IgD-negative memory B cell (primary cell): ENCODE data around the gene SYNJ2BP. TPM values are rescaled to one million over a fixed set of nuclear protein-coding genes. Genes with fewer than 3 reads are reported as not detected.
"Not testable (repeated sequence)": the region's sequence is repeated elsewhere in the genome, so short reads cannot be mapped to it uniquely, and the experiment has no call there.

Experiments
- H3K27ac Mint-ChIP-seq, 3 donors: one replicate each; pipeline ENCODE4 v1.8.0; 2020 to 2022; ENCODE audit warnings: mild to moderate bottlenecking in 3 of 3, mixed read lengths in 3 of 3, moderate library complexity in 1 of 3
- H3K27me3 Mint-ChIP-seq: one replicate; pipeline ENCODE4 v1.8.0; 2021; ENCODE audit warnings: mixed read lengths
- H3K36me3 Mint-ChIP-seq: one replicate; pipeline ENCODE4 v1.8.0; 2020; ENCODE audit warnings: mild to moderate bottlenecking, mixed read lengths
- H3K4me1 Mint-ChIP-seq, 3 donors: one replicate each; pipeline ENCODE4 v1.8.0; 2020 to 2022; ENCODE audit warnings: mixed read lengths in 3 of 3, mild to moderate bottlenecking in 1 of 3
- H3K4me3 Mint-ChIP-seq, 4 donors: one replicate each; pipeline ENCODE4 v1.8.0; 2020 to 2022; ENCODE audit warnings: mild to moderate bottlenecking in 4 of 4, mixed read lengths in 4 of 4, moderate library complexity in 3 of 4
- H3K9me3 Mint-ChIP-seq, 3 donors: one replicate each; pipeline ENCODE4 v1.8.0; 2020 to 2021; ENCODE audit warnings: mixed read lengths in 3 of 3, mild to moderate bottlenecking in 1 of 3
- polyA plus RNA-seq: library from polyadenylated mRNA; unstranded; fragments of 300-500 nt; fragmentation: Illumina TruSeq; gene quantifications from one replicate; pipeline ENCODE4 v1.2.3, GENCODE V29; 2021

The SYNJ2BP gene
- polyA plus RNA-seq, 1 donor from 2014 or later: 13.7 TPM

GRCh38 chr14:70403335-70403734 is 13.6 kb downstream of the SYNJ2BP start:
- not testable (repeated sequence) for H3K27ac Mint-ChIP-seq, H3K4me3 Mint-ChIP-seq, H3K9me3 Mint-ChIP-seq, H3K36me3 Mint-ChIP-seq, H3K27me3 Mint-ChIP-seq
- H3K4me1 Mint-ChIP-seq: peaks cover 4 to 16% (median 11%) of the 10 kb centered on the region in 3 donors

DNA sequence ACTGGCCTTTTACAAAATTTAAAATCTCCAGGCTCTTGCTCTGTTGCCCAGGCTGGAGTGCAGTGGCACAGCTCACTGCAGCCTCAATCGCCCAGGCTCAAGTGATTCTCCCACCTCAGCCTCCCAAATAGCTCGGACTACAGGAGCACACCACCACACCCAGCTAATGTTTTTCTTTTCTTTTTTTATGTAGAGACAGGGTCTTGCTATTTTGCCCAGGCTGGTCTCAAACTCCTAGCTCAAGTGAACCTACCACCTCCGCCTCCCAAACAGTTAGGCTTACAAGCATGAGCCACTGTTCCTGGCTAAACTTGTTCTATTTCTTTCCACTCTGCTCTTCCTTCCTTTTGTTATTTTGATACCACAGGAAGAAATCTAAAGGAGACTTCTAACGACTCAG is 15.2 kb downstream of the SYNJ2BP start:
- H3K27me3 Mint-ChIP-seq: no peaks in the 10 kb centered on the region
- H3K36me3 Mint-ChIP-seq: peaks cover 8% of the 10 kb centered on the region
- peaks cover 1 to 13% (median 5%) of the 10 kb centered on the region in 3 donors for H3K4me1 Mint-ChIP-seq
- no peak overlapping the region for H3K27ac Mint-ChIP-seq
- H3K4me3 Mint-ChIP-seq: no peak overlapping the region
- H3K9me3 Mint-ChIP-seq: peaks cover 0 to 3% (median 0%) of the 10 kb centered on the region in 3 donors

- H3K9me3 Mint-ChIP-seq: peaks cover 0 to 3% (median 0%) of the 10 kb centered on the region in 3 donors
- no peak overlapping the region for H3K27ac Mint-ChIP-seq
- peaks cover 7% of the 10 kb centered on the region for H3K36me3 Mint-ChIP-seq
- no peaks in the 10 kb centered on the region for H3K27me3 Mint-ChIP-seq
- no peak overlapping the region for H3K4me3 Mint-ChIP-seq
- peaks cover 0 to 4% (median 3%) of the 10 kb centered on the region in 3 donors for H3K4me1 Mint-ChIP-seq
These were observed 18.0 kb downstream of the SYNJ2BP start for GRCh38 chr14:70398706-70399431.

- H3K36me3 Mint-ChIP-seq: peaks cover 10% of the 10 kb centered on the region
- peaks cover 2 to 4% (median 3%) of the 10 kb centered on the region in 3 donors for H3K4me1 Mint-ChIP-seq
- no peak overlapping the region for H3K4me3 Mint-ChIP-seq
- peaks cover 0 to 3% (median 0%) of the 10 kb centered on the region in 3 donors for H3K9me3 Mint-ChIP-seq
- no peaks in the 10 kb centered on the region for H3K27me3 Mint-ChIP-seq
- peak overlapping the region in 1 of 3 donors; percentile 23 for H3K27ac Mint-ChIP-seq
These were observed 18.6 kb downstream of the SYNJ2BP start for GRCh38 chr14:70398280-70398679.

DNA sequence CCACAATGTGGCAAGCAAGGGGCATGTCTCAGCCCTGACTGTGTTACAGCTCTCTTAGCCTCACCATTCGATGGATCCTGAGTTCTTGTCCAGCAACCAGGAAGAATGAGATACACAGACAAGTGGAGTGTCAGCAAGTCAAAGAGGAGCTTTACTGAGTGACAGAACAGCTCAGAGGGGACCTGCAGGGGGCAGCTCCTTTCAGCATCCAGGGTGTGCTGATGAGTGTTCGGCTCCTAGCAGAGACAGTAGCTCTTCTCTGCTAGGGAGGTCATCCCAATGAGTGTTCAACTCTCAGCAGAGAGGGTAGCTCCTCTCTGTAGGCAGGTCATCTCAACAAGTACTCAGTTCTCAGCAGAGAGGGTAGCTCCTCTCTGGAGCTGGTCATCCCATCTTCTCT is 19.1 kb downstream of the SYNJ2BP start:
- H3K27me3 Mint-ChIP-seq: no peaks in the 10 kb centered on the region
- peaks cover under 1 to 2% (median 1%) of the 10 kb centered on the region in 3 donors for H3K4me1 Mint-ChIP-seq
- no peak overlapping the region for H3K4me3 Mint-ChIP-seq
- peaks cover 0 to 3% (median 0%) of the 10 kb centered on the region in 3 donors for H3K9me3 Mint-ChIP-seq
- H3K36me3 Mint-ChIP-seq: peaks cover 10% of the 10 kb centered on the region
- H3K27ac Mint-ChIP-seq: peak overlapping the region in 1 of 3 donors; percentile 23

DNA sequence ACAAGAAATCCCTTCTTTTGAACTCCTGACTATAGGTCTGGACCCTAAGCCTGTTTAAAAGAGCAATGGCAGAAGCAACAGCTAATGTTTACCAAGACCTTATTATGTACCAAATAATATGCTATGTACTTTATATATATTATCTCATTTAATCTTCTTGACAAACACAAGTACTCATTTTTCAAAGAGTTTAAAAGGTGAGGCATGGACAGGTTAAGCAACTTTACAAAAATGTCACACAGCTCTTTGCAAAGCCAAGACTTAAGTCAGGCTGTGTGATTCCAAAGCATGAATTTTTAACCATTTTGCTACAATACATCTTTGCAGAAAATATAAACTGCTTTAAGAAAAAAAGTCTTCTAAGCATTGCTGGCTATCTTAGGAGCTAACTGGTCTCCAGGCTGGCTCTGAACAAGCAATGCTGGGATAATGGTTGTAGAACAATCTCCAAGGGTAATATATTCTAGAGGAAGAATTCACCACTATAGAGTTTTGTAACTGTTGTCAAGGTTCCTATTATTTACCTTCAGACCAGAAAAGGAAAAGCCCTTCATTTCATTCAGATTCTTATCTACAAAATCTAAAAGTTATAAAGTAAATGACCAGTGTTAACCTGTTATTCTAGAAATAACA is 22.1 kb downstream of the SYNJ2BP start:
- H3K4me1 Mint-ChIP-seq: peaks cover 0 to 2% (median 1%) of the 10 kb centered on the region in 3 donors
- H3K27ac Mint-ChIP-seq: no peak overlapping the region
- no peak overlapping the region for H3K4me3 Mint-ChIP-seq
- peaks cover 0 to 3% (median 0%) of the 10 kb centered on the region in 3 donors for H3K9me3 Mint-ChIP-seq
- no peaks in the 10 kb centered on the region for H3K27me3 Mint-ChIP-seq
- peaks cover 19% of the 10 kb centered on the region for H3K36me3 Mint-ChIP-seq

- H3K4me1 Mint-ChIP-seq: peaks cover 0 to 2% (median 1%) of the 10 kb centered on the region in 3 donors
- peak overlapping the region in 1 of 3 donors; percentile 53 for H3K27ac Mint-ChIP-seq
- no peak overlapping the region for H3K4me3 Mint-ChIP-seq
- H3K9me3 Mint-ChIP-seq: peaks cover 0 to 1% (median 0%) of the 10 kb centered on the region in 3 donors
- no peaks in the 10 kb centered on the region for H3K27me3 Mint-ChIP-seq
- peaks cover 19% of the 10 kb centered on the region for H3K36me3 Mint-ChIP-seq
These were observed 24.2 kb downstream of the SYNJ2BP start for GRCh38 chr14:70392676-70393075.

DNA sequence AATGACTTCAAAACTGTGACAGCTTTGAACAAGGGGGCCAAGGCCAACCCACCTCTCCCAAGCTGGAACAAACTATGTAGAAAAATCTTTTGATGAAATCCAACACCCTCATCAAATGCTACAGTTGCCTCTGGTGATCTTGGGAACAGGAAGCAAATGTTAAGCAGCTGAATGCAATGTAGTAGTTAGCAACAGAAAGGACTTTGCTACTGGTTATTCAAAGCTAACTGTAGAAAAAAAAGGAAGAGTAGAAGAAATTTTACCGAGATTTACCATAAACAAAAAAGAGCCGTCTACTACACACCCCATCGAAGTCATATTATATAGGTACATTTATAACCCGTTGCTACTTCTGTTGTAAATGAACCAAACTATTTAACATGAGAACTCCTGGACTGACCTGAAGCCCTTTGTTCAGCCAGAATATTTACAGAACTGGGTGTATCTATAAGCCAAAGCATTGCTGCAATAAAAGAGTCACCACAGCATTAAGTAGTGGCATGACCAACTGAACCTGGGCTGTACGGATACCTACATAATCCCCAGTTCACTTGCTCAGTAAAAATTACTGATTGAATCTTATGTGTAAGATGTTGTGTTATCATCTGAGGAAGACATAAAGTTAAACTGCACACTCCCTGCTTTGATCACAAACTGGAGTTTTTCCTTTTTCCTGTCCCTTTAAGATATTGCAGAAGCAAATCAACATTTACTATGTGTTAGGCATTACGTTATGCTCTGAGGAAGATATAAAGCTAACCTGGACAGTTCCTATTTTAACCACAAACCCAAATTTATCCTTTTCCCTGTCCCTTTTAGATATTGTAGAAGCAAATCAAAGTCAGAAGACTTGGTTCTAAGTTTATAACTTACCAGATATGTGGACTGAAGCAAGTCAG is 25.1 kb downstream of the SYNJ2BP start:
- Mint-ChIP-seq H3K4me1 (peaks cover 0 to 2% (median 1%) of the 10 kb centered on the region in 3 donors), H3K4me3 (no peak overlapping the region), H3K9me3 (no peaks in the 10 kb centered on the region), H3K36me3 (peaks cover 17% of the 10 kb centered on the region), H3K27ac (no peak overlapping the region), H3K27me3 (no peaks in the 10 kb centered on the region)

DNA sequence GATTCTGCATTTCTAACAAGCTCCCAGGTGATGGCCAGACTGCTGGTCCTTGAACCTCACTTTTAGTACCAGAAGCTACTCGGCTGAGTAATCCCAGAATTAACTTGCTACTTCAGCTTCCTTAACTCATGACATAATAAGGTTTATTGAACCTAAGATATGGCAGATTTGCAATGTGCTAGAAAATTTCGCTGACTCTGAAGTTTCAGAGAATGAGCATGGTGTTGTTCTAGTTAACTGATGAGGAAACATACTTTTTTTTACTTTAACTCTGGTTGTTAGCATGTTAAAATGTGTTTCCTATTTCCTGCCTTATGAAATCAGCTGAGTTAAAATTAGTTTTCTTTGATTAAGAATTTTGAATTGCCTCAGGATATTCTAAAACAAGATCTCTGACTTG is 34.4 kb downstream of the SYNJ2BP start:
- no peaks in the 10 kb centered on the region for H3K9me3 Mint-ChIP-seq
- no peak overlapping the region for H3K4me3 Mint-ChIP-seq
- no peak overlapping the region for H3K27ac Mint-ChIP-seq
- H3K4me1 Mint-ChIP-seq: no peaks in the 10 kb centered on the region
- H3K27me3 Mint-ChIP-seq: no peaks in the 10 kb centered on the region
- H3K36me3 Mint-ChIP-seq: peaks cover 15% of the 10 kb centered on the region

DNA sequence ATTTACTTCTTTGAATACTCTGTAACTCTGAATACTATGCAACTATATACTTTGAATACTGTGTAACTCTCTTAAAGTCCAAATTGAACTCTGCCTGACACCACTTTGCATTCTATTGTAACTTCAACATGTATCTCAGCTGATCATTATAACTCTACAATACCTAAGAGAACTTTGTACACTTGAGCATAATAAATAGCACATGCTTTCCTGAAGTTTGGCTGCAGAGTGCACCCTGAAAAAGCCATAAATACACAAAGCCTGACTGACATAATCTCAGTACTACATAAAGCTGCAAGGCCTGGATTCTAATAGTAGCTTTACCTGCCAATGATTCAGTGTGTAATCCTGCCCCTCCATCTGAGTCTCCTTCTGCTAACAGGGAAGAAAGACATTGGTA is 36.1 kb downstream of the SYNJ2BP start:
- H3K4me3 Mint-ChIP-seq: no peak overlapping the region
- H3K27ac Mint-ChIP-seq: no peak overlapping the region
- H3K36me3 Mint-ChIP-seq: peaks cover 15% of the 10 kb centered on the region
- no peaks in the 10 kb centered on the region for H3K9me3 Mint-ChIP-seq
- no peaks in the 10 kb centered on the region for H3K4me1 Mint-ChIP-seq
- H3K27me3 Mint-ChIP-seq: no peaks in the 10 kb centered on the region

- Mint-ChIP-seq H3K36me3 (peaks cover 15% of the 10 kb centered on the region), H3K9me3 (no peaks in the 10 kb centered on the region), H3K27me3 (no peaks in the 10 kb centered on the region), H3K27ac (no peak overlapping the region), H3K4me1 (no peaks in the 10 kb centered on the region), H3K4me3 (no peak overlapping the region)
These were observed 38.2 kb downstream of the SYNJ2BP start for GRCh38 chr14:70378696-70379095.

Other genes starting within 250 kb of the SYNJ2BP start
- gene SLC8A3, start 228.1 kb downstream of the SYNJ2BP start, polyA plus RNA-seq: not detected
- 59.2 TPM for gene COX16, start 57.4 kb downstream of the SYNJ2BP start, polyA plus RNA-seq
- 0.18 TPM for gene ADAM21, start 35.1 kb upstream of the SYNJ2BP start, polyA plus RNA-seq
- gene ADAM20, start 117.9 kb upstream of the SYNJ2BP start, polyA plus RNA-seq: not detected
- 39.0 TPM for gene MED6, start 183.6 kb upstream of the SYNJ2BP start, polyA plus RNA-seq
- 9.2 TPM for gene TTC9, start 224.8 kb upstream of the SYNJ2BP start, polyA plus RNA-seq